CD8-positive, alpha-beta memory T cell (primary cell): ENCODE measurements around the gene TMEM214. TPM values are rescaled to one million over a fixed set of nuclear protein-coding genes. Genes with fewer than 3 reads are reported as not detected.

Experiments used
- CTCF ChIA-PET: fragments of 350-600 bp; sonication (Branson Sonifier 250); formaldehyde crosslinking; loops from one replicate; lab custom pipeline; 2021; ENCODE audit warnings: antibody characterized with exemption; lab: Charles Lee
- POLR2A ChIA-PET: fragments of 350-600 bp; sonication (Branson Sonifier 250); formaldehyde crosslinking; loops from one replicate; lab custom pipeline; 2021; ENCODE audit warnings: antibody characterized with exemption; lab: Charles Lee
- DNase-seq, 5 donors: peaks; one replicate each; pipeline versions ENCODE4 v3.0.0 to v3.0.0-alpha.2; 2020 to 2022; ENCODE audit warnings: mixed read lengths in 1 of 5
- H3K27ac ChIP-seq: one replicate; pipeline ENCODE4 v1.7.0; 2013; ENCODE audit warnings: low read depth, mild to moderate bottlenecking, low read length, moderate library complexity
- H3K27me3 ChIP-seq: 2 replicates; pipeline ENCODE4 v1.7.0; 2013; ENCODE audit warnings: low read length, mild to moderate bottlenecking; ENCODE audit not compliant: insufficient read depth, poor library complexity, severe bottlenecking
- H3K36me3 ChIP-seq: 2 replicates; pipeline ENCODE4 v1.7.0; 2013; ENCODE audit warnings: mild to moderate bottlenecking, low read length, moderate library complexity; ENCODE audit not compliant: insufficient read depth
- H3K4me1 ChIP-seq: 2 replicates; pipeline ENCODE4 v1.7.0; 2013; ENCODE audit warnings: mild to moderate bottlenecking, low read length, moderate library complexity; ENCODE audit not compliant: insufficient read depth
- H3K4me3 ChIP-seq: 2 replicates; pipeline ENCODE4 v1.7.0; 2013; ENCODE audit warnings: mild to moderate bottlenecking, low read length
- H3K9me3 ChIP-seq: 2 replicates; pipeline ENCODE4 v1.7.0; 2013; ENCODE audit warnings: mild to moderate bottlenecking, low read length
- H3K27ac Mint-ChIP-seq, 8 donors: one replicate each; pipeline ENCODE4 v1.8.0; 2020 to 2021; ENCODE audit warnings: mixed read lengths in 8 of 8, mild to moderate bottlenecking in 6 of 8, inconsistent platforms in 3 of 8, moderate library complexity in 3 of 8
- H3K27me3 Mint-ChIP-seq, 2 donors: one replicate each; pipeline ENCODE4 v1.8.0; 2020 to 2021; ENCODE audit warnings: mixed read lengths in 2 of 2, mild to moderate bottlenecking in 1 of 2, moderate library complexity in 1 of 2
- H3K36me3 Mint-ChIP-seq, 3 donors: one replicate each; pipeline ENCODE4 v1.8.0; 2020 to 2021; ENCODE audit warnings: mixed read lengths in 3 of 3, inconsistent platforms in 1 of 3, mild to moderate bottlenecking in 1 of 3
- H3K4me1 Mint-ChIP-seq, 3 donors: one replicate each; pipeline ENCODE4 v1.8.0; 2020 to 2021; ENCODE audit warnings: mixed read lengths in 3 of 3, inconsistent platforms in 1 of 3, mild to moderate bottlenecking in 1 of 3
- H3K4me3 Mint-ChIP-seq, 7 donors: one replicate each; pipeline ENCODE4 v1.8.0; 2020 to 2021; ENCODE audit warnings: mixed read lengths in 7 of 7, mild to moderate bottlenecking in 6 of 7, moderate library complexity in 4 of 7, inconsistent platforms in 2 of 7
- H3K9me3 Mint-ChIP-seq, 5 donors: one replicate each; pipeline ENCODE4 v1.8.0; 2020 to 2022; ENCODE audit warnings: mixed read lengths in 5 of 5, mild to moderate bottlenecking in 3 of 5, moderate library complexity in 2 of 5, inconsistent platforms in 1 of 5
- polyA plus RNA-seq: library from polyadenylated mRNA; unstranded; fragments of 300-500 nt; fragmentation: Illumina TruSeq; gene quantifications from one replicate; pipeline ENCODE4 v1.2.3, GENCODE V29; 2021
- total RNA-seq, 2 experiments: library from RNA; stranded (reverse); gene quantifications; one replicate each; pipeline ENCODE4 v1.2.3, GENCODE V29; 2021

TMEM214 gene
- total and polyA plus RNA-seq, 3 experiments from 2014 or later, result 36.3 to 71.7 (median 67.6) TPM

- ChIA-PET CTCF (no interaction called here), POLR2A (no interaction called here)
- Histone ChIP-seq H3K9me3 (no peaks in the 10 kb centered on the region), H3K27me3 (no peaks in the 10 kb centered on the region), H3K27ac (no peak overlapping the region), H3K36me3 (peaks cover 35% of the 10 kb centered on the region), H3K4me3 (no peak overlapping the region), H3K4me1 (no peaks in the 10 kb centered on the region)
- no peak for DNase-seq
- Mint-ChIP-seq H3K4me3 (no peak overlapping the region), H3K9me3 (no peaks in the 10 kb centered on the region), H3K27me3 (no peaks in the 10 kb centered on the region), H3K4me1 (no peaks in the 10 kb centered on the region), H3K27ac (peak overlapping the region in 4 of 8 donors; percentile 1 to 68 (median 48)), H3K36me3 (peaks cover 3 to 50% (median 6%) of the 10 kb centered on the region in 3 donors)
Observed at GRCh38 chr2:27042159-27042661, 9.4 kb downstream of the TMEM214 start.

GRCh38 chr2:27042985-27043634 is 10.3 kb downstream of the TMEM214 start:
- ChIA-PET CTCF (no interaction called here), POLR2A (no interaction called here)
- H3K36me3 Mint-ChIP-seq, result peaks cover 3 to 41% (median 6%) of the 10 kb centered on the region in 3 donors
- H3K4me3 ChIP-seq, result no peak overlapping the region
- H3K4me1 Mint-ChIP-seq, result no peaks in the 10 kb centered on the region
- no peaks in the 10 kb centered on the region for H3K9me3 ChIP-seq
- no peak overlapping the region for H3K27ac ChIP-seq
- no peak overlapping the region for H3K4me3 Mint-ChIP-seq
- peaks cover 26% of the 10 kb centered on the region for H3K36me3 ChIP-seq
- peak overlapping the region in 1 of 8 donors; percentile 38 for H3K27ac Mint-ChIP-seq
- no peaks in the 10 kb centered on the region for H3K27me3 Mint-ChIP-seq
- no peaks in the 10 kb centered on the region for H3K9me3 Mint-ChIP-seq
- DNase-seq, result no peak
- no peaks in the 10 kb centered on the region for H3K4me1 ChIP-seq
- no peaks in the 10 kb centered on the region for H3K27me3 ChIP-seq

GRCh38 chr2:27049422-27050280 is 16.9 kb downstream of the TMEM214 start:
- Histone ChIP-seq H3K9me3 (no peaks in the 10 kb centered on the region), H3K27ac (peak overlapping the region; percentile 75), H3K27me3 (no peaks in the 10 kb centered on the region), H3K4me1 (peaks cover 14% of the 10 kb centered on the region), H3K4me3 (peak overlapping the region; percentile 88), H3K36me3 (no peaks in the 10 kb centered on the region)
- DNase-seq, result peak; percentile 53 to 75 (median 63)
- POLR2A ChIA-PET, result interaction anchor here (1.0 to 4.9 kb wide), 7 partner anchors 17 to 74 kb away, joined by 3 to 58 read pairs (median 15); partner anchors contain the start of genes ABHD1, KHK, OST4 and TMEM214
- Mint-ChIP-seq H3K27me3 (peaks cover 3 to 17% of the 10 kb centered on the region in 2 donors), H3K36me3 (peaks cover 0 to 26% (median 4%) of the 10 kb centered on the region in 3 donors), H3K4me1 (peaks cover 23 to 26% (median 24%) of the 10 kb centered on the region in 3 donors), H3K27ac (peak overlapping the region; percentile 97 to 100 (median 99)), H3K4me3 (peak overlapping the region; percentile 95 to 100 (median 99)), H3K9me3 (peaks cover 0 to 10% (median 7%) of the 10 kb centered on the region in 5 donors)
- CTCF ChIA-PET, result interaction anchor here (0.8 to 2.4 kb wide), 11 partner anchors 10 to 216 kb away, joined by 3 to 15 read pairs (median 4); partner anchors contain the start of genes KHK, OST4 and TMEM214

GRCh38 chr2:27050281-27050995 is 17.7 kb downstream of the TMEM214 start:
- H3K27ac Mint-ChIP-seq, result peak overlapping the region; percentile 97 to 100 (median 99)
- Histone ChIP-seq H3K27me3 (no peaks in the 10 kb centered on the region), H3K4me3 (peak overlapping the region; percentile 88), H3K36me3 (no peaks in the 10 kb centered on the region), H3K27ac (peak overlapping the region; percentile 75), H3K4me1 (peaks cover 14% of the 10 kb centered on the region), H3K9me3 (no peaks in the 10 kb centered on the region)
- ChIA-PET POLR2A (interaction anchor here (0.6 to 4.9 kb wide), 11 partner anchors 14 to 1172 kb away, joined by 3 to 58 read pairs (median 9); partner anchors contain the start of genes ABHD1, ASXL2, ATRAID and KHK), CTCF (interaction anchor here (0.8 to 2.4 kb wide), 16 partner anchors 11 to 215 kb away, joined by 3 to 15 read pairs (median 4); partner anchors contain the start of genes KHK, OST4 and TMEM214)
- H3K9me3 Mint-ChIP-seq, result peaks cover 0 to 10% (median 7%) of the 10 kb centered on the region in 5 donors
- peak; percentile 82 to 95 (median 92) for DNase-seq
- H3K4me1 Mint-ChIP-seq, result peaks cover 23 to 26% (median 24%) of the 10 kb centered on the region in 3 donors
- peaks cover 3 to 17% of the 10 kb centered on the region in 2 donors for H3K27me3 Mint-ChIP-seq
- peaks cover 0 to 34% (median 8%) of the 10 kb centered on the region in 3 donors for H3K36me3 Mint-ChIP-seq
- peak overlapping the region; percentile 95 to 100 (median 99) for H3K4me3 Mint-ChIP-seq

GRCh38 chr2:27050996-27051901 is 18.5 kb downstream of the TMEM214 start, which contains the start of gene AGBL5:
Gene AGBL5, plus strand, starts transcription at chr2:27051668. Its CDS starts 1,291 bp downstream, at chr2:27052959.
- peak within 1 kb of the TSS; percentile 75 for H3K27ac ChIP-seq
- H3K27me3 ChIP-seq, result no peaks in the 10 kb centered on the region
- peaks cover 8% of the 10 kb centered on the region for H3K36me3 ChIP-seq
- H3K4me1 ChIP-seq, result peaks cover 14% of the 10 kb centered on the region
- peak within 1 kb of the TSS; percentile 97 to 100 (median 99) for H3K27ac Mint-ChIP-seq
- ChIA-PET CTCF (interaction anchor here (0.6 to 2.4 kb wide), 16 partner anchors 10 to 1686 kb away, joined by 3 to 15 read pairs (median 4); partner anchors contain the start of genes KHK, OST4 and TMEM214), POLR2A (interaction anchor here (0.6 to 4.9 kb wide), 12 partner anchors 13 to 1173 kb away, joined by 3 to 58 read pairs (median 8); partner anchors contain the start of genes ABHD1, ASXL2, ATRAID and KHK)
- no peaks in the 10 kb centered on the region for H3K9me3 ChIP-seq
- peaks cover 0 to 10% (median 7%) of the 10 kb centered on the region in 5 donors for H3K9me3 Mint-ChIP-seq
- H3K4me3 Mint-ChIP-seq, result peak within 1 kb of the TSS; percentile 95 to 100 (median 99)
- peaks cover 0 to 42% (median 8%) of the 10 kb centered on the region in 3 donors for H3K36me3 Mint-ChIP-seq
- H3K27me3 Mint-ChIP-seq, result peaks cover 3 to 19% of the 10 kb centered on the region in 2 donors
- DNase-seq, result peak; percentile 92 to 98 (median 96)
- peak within 1 kb of the TSS; percentile 88 for H3K4me3 ChIP-seq
- H3K4me1 Mint-ChIP-seq, result peaks cover 23 to 26% (median 24%) of the 10 kb centered on the region in 3 donors

GRCh38 chr2:27051902-27052645 is 19.3 kb downstream of the TMEM214 start:
- Mint-ChIP-seq H3K36me3 (peaks cover 0 to 46% (median 8%) of the 10 kb centered on the region in 3 donors), H3K4me1 (peaks cover 23 to 26% (median 24%) of the 10 kb centered on the region in 3 donors), H3K27ac (peak overlapping the region; percentile 84 to 100 (median 90)), H3K27me3 (peaks cover 3 to 19% of the 10 kb centered on the region in 2 donors), H3K4me3 (peak overlapping the region; percentile 83 to 99 (median 84)), H3K9me3 (peaks cover 0 to 10% (median 7%) of the 10 kb centered on the region in 5 donors)
- H3K4me3 ChIP-seq, result peak overlapping the region; percentile 84
- H3K9me3 ChIP-seq, result no peaks in the 10 kb centered on the region
- CTCF ChIA-PET, result interaction anchor here (1.0 to 2.4 kb wide), 6 partner anchors 13 to 35 kb away, joined by 3 to 15 read pairs (median 9); partner anchors contain the start of genes KHK and OST4
- H3K27ac ChIP-seq, result peak overlapping the region; percentile 75
- H3K36me3 ChIP-seq, result peaks cover 14% of the 10 kb centered on the region
- POLR2A ChIA-PET, result interaction anchor here (0.6 to 4.9 kb wide), 9 partner anchors 12 to 160 kb away, joined by 3 to 58 read pairs (median 13); partner anchors contain the start of genes ABHD1, ATRAID, KHK and OST4
- peaks cover 14% of the 10 kb centered on the region for H3K4me1 ChIP-seq
- peak in 1 of 5 donors; percentile 57 for DNase-seq
- no peaks in the 10 kb centered on the region for H3K27me3 ChIP-seq
